GM18499 (cell line): Measurements from ENCODE around the gene AP1S3.

Experiments
- ATAC-seq: cut with Tn5 transposase; IDR thresholded peaks from one replicate; pipeline ENCODE4 v1.9.1; 2021; ENCODE audit warnings: moderate number of reproducible peaks; ENCODE audit not compliant: insufficient read depth, unreplicated experiment

AP1S3 gene

DNA sequence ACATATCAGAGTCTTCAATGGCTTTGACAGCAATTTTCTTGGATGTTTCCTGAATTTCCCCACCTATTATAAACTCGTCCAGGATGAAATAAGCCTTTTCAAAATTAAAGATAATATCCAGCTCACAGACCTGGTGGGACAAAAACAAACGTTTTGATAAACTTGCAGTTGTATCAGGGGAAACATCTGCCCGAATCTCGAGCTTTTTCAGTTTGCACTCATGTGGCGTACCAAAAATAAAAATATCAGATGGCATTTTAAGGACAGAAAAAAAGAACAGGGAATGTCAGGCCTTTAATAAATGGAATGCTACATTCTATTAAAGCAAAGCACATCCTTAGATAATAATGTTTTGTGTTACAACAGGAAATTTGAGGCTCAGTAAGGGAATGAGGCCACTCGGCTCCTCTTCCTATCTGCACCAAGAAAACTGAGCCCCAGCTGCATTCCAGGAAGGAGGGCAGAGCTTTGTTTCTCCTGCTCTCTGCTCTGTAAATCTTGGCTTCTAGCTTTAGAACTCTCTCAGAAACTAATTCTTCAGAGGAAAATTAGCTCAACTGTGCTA is 72.1 kb downstream of the AP1S3 start:
- no peak for ATAC-seq

DNA sequence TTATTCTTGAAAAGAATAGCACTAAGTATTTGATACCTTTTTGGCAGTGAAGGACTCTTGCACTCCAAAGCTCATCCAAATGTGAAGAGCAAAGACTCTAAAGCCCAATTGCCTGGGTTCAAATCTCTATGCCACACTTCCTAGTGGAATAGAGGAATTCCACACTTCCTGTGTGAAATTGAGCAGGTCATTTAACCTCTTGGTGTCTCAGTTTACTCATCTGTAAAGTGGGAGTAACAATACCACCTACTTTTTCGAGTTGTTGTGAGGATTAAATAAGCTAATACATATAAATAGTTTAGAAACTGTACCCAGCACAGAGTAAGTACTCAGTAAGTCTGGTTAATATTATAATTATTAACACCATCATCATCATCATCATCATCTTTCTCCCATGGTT is 72.6 kb downstream of the AP1S3 start:
- ATAC-seq: no peak

DNA sequence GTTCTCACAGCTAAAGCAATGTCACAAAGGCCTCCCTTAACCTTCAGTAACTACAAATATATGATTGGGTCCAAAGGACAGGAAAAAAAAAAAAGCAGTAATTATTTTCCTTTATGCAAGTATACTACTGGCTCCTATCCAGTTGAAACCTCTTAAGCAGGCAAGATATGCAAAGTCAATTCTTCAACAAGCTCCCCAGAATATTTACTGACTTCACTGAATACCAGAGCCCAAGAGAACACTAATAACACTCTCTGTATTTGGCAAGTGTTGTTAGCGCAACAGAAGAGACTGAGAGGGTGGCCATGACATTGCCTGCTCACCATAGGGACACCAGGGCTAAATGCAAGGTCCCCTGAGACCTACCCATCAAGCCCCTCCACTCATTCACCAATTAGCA is 74.5 kb downstream of the AP1S3 start:
- ATAC-seq: no peak

DNA sequence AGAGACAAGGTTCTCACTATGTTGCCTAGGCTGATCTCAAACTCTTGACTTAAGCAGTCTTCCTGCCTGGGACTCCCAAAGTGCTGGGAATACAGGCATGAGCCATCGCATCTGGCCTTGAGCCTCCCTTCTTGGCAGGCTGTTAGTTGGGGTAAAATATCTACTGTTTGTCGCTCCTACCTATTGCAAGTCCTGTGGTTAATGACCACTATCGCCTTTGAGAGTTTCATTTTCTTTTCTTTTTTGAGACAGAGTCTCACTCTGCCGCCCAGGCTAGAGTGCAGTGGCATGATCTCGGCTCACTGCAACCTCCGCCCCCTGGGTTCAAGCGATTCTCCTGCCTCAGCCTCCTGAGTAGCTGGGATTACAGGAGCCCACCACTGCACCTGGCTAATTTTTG is 75.6 kb downstream of the AP1S3 start:
- peak; percentile 60 for ATAC-seq

DNA sequence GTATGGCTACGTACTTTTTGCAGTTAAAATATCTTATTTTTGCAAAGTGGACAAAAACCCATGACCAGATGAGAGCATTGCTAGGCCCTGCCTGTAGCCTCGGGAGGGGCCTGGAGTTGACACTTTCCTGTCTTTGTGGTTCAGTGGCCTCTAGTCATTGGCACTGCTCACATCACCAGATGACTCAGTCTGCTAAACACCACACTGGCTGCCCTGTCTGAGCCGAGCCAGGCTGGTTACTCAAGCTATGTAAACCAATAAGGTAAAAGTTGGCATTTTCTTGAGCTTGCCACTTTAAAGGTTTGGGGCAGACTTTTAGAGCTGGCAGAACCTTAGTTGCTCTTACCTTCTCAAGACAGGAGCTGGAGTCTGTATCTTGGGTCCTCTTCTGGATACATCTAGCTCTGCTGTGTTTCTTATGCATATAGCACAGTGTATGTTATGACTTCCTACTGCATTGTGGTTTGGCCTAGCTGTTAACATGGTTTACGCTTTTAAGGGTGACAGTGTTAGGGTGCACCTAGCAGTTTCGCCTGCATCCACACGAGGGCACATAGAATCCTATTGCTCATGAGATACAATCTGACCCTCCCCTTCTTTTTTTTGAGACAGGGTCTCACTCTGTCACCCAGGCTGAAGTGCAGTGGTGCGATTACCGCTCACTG is 76.4 kb downstream of the AP1S3 start:
- peak; percentile 70 for ATAC-seq

DNA sequence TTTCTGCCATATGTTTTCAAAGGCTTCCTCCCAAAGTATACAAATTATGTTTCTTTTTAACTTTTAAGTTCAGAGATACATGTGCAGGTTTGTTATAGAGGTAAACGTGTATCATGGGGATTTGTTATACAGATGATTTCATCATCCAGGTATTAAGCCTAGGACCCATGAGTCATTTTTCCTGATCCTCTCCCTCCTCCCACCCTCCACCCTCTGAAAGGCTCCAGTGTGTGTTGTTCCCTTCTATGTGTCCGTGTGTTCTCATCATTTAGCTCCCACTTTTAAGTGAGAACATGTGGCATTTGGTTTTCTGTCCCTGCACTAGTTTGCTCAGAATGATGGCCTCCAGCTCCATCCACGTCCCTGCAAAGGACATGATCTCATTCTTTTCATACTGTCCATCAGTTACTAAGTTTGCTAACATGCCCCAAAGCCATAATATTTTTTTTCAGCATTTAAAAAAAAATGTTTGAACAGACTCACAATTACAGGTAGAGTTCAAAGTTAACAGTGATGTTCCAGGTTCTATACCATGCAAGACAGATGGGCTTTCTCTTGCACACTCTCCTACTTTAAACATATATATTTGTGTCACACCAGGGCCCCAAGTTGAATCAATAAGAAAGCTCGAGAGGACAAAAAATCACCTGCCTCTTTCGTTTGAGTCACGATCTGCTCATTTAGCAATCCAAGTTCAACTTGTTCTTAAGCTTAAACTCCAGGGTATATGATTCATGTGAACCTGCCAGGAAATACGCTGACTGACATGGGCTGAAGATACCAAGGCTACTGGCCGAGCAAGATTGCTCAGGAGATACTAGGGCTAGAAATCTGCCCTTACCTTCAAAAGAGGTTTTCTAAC is 77.6 kb downstream of the AP1S3 start:
- no peak for ATAC-seq

DNA sequence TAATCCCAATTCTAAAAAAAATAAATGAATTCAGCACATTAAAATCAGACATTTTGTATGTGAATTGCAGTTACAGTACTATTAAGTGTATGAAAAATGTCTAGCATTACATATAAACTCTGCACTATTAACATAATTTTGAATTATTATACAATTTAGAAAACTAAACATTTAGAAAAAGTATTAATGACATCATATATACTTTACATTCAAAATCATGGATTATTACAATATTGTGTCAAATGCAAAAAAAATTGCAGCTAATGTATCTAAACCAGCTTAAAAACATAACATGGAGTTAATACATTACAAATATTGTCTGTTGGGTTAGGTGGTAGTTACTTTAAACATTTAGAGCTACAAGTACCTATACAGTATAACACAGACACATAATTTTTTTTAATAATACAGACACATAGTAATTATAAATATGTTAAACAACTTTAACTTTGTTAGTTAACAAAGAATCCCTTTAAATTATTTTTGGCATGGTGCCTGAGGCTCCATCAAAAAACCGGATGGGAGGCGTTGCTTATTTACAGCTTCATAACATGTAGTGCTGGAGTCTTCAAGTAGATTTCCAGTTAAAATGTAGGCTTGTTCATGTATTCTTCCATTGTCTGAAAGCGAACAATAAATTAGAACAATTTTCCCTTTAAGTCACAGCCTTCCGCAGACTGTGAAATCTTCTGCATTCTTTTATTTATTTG is 79.1 kb downstream of the AP1S3 start:
- ATAC-seq: no peak

DNA sequence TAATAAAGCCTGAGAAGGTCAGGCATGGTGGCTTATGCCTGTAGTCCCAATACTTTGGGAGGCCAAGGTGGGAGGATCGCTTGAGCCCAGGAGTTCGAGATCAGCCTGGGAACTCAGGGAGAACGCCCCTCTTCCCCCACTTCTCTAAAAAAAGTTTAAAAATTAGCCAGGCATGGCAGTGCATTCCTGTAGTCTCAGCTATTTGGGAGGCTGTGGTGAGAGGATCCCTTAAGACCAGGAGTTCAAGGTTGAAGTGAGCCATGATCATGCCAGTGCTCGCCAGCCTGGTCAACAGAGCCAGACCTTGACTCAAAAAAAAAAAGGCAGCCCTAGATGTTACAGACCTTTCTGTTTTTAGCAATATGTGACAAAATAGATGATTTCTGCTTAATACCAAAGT is 83.4 kb downstream of the AP1S3 start:
- ATAC-seq: no peak

DNA sequence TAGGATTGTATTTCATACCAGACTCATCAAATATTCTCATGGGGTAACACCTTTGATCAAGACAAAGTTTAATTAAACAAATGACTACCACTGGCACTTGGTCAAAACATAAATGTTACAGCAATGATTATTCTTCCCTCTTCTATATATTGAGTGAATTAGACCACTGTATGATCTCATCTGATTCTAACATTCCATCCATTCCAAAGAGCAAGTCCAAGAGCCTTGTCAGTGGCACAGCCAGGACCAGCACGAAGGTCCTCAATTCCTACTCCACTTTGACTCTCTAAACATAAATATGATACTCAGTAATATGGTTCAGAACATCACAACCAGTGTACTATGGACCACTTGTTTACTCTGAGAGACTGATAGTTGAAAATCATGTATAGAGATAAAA is 86.4 kb downstream of the AP1S3 start:
- ATAC-seq: no peak

DNA sequence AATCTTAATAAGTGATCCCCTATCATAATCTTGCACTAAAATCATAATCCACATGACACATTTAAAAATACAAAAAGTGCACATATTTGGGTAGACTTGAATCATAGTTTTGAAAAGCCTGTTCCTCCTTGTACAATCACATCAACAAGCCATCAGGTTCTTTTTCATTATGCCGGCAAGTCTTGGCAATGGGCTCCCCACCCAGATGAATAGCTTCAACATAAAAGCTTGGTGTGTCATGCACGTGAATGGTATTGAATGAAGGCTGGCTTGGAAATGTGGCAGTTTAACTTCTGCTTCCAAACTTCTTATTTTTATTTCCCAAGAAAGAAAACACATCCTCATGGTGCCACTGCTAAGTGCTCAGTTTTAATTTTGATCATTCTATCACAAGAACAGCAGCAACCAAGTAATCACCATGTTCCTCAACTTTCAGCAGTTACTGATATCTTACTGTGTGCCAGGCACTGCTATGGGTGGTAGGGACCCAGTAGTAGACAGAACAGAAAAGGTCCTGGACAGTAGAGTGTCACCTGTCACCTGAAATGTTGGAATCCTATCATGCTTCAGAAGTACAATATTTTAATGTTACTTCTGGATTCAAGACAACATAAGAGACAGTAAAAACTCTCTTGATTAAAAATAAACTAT is 89.9 kb downstream of the AP1S3 start:
- no peak for ATAC-seq

DNA sequence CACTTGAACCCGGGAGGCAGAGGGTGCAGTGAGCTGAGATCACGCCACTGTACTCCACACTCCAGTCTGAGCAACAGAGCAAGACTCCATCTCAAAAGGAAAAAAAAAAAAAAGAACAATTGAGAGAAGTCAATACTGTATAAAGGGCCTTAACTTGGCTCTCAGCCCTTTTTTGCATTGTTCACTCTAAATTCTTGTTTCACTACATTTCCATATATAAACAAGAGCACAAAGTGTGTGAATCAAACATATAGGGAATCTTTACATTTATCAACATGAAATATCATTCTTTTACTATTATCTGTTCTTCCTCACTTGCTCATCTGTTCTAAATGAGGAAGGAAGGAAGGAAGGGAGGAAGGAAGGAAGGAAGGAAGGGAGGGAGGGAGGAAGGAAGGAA is 90.8 kb downstream of the AP1S3 start:
- no peak for ATAC-seq

DNA sequence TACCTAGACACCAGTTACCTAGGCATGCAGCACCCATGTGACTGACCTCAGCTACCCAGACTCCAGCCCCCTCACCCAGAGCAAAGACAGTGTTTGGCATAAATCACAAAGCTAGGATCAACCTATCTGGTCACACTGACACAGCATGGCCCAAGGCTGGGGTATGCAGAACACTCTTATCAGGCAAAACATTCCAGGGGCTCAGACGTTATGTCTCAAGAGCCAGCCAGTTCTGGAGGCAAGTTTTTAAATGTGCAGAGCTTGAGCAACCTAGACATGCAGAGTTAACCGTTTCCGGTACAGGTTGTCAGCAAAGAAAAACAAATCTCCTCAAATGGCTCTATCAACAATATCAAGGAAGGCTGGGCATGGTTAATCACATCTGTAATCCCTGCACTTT is 92.8 kb downstream of the AP1S3 start:
- ATAC-seq: no peak

DNA sequence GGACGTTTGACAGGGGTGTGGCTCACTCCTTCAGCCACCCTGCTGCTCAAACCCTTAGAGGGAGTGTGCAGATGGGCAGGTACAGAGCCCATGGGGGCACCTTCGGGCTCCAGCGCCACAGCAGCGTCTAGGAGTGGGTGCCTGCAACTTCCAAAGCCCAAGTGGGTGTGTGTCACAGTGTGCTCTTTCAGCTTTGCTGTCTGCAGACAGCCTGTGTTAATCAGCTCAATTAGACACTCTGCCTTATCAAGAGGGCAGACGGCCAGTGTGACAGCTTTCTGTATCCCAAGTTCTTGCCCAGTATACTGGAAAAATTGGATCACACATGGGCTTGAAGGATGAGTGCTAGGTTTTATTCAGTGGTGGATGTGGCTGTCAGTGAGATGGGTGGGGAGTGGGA is 96.7 kb downstream of the AP1S3 start:
- no peak for ATAC-seq

DNA sequence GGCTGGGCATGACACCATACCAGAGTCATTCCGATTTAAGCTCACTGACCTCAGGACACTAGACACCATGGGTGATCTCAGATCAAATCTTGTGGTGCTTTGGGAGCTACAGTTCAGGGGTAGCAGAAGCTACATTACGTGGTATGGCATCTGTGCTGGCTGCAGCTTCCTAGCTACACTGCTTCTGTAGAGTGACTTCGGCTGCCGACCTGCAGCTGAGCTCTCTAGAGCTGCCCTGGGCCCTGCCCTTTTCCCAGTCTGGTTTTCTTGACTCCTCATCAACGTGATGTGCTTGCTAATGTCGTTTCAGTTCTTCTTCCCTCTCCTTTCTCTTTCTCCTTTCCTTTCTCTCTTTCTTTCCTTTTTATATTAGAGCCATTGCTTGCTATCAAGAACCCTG is 100.2 kb downstream of the AP1S3 start:
- no peak for ATAC-seq

DNA sequence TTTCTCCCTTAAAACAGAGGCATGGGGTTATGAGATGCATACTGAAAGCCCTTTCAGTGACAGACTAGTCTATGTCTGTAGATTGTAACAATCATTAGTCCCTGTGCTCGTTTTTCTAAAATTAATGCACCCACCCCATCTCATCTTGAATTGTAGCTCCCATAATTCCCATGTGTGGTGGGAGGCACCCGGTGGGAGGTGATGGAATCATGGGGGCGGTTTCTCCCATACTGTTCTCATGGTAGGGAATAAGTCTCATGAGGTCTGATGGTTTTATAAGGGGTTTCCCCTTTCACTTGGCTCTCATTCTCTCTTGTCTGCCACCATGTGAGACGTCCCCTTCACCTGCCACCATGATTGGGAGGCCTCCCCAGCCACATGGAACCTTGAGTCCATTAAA is 100.9 kb downstream of the AP1S3 start:
- no peak for ATAC-seq

DNA sequence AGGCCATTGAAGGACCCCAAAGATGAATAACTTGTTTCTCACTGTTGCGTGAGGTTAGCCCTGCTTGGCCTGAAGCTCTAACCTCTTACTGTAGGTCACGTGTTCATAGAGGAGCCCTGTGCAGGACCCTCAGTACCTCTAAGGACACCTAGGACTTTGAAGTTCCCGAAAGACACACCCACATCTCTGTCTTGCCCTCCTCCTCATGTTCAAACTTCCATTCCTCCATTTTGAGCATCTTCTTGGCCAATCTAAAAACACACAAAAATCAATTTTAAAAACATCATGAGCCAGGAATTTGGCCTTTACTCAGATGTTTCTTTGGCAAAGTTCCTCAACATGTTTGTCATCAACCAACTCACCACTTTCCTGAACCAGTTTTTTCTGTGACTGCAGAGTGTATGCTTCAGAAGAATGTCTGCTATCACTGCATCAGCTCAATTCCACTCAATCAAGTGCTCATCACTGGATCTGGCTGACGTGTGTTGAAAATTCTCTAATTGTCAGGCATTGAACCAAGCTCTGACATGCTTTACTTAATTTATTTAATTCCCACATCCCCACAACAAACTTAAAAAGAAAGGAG is 101.6 kb downstream of the AP1S3 start:
- ATAC-seq: no peak

DNA sequence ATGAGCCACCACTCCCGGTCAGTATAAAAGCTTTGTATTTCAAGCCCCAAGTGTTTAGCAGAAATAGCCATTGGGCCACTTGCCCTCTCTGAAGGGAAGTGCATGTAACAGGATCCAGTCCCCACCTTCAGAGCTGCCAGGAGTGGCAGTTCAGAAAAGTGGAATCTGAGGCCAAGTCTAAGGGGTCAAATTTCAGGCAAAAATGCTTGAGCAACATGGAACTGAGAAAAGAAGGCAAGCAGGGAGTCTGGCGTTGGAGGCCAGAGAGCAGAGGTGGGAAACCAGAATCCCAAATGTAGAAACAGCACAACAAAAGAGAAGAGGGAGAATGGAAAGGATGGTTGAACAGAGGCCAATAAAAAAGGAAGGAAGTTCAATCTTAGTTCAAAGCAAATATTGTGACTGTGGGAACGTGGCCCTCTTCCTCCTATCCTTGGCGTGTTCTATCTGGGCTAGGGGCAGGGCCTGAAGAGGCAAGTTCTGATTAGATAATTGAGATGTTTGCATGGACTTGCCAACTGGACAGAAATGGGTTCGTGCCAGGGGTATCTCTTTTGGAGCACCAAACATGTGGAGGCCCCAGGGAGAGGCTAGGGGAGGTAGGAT is 102.2 kb downstream of the AP1S3 start:
- ATAC-seq: no peak

DNA sequence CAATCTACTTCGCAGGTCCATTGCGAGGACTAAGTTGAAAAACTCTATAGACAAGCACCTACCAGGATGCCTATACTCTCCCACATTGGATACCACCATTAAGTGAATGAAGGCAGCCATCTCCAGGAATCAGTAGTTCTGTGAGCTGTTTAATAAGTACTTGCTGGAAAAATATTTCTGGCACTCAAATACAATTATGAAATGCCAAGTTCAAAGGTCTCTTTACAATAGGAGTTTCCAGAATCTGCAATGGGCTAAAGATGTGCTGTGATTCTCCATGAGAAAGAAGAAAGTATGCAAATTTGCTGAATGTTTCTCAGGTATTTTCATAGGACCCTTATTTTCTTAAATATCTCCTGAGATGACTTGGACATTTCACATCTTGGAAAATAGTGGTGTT is 103.0 kb downstream of the AP1S3 start:
- ATAC-seq: no peak

DNA sequence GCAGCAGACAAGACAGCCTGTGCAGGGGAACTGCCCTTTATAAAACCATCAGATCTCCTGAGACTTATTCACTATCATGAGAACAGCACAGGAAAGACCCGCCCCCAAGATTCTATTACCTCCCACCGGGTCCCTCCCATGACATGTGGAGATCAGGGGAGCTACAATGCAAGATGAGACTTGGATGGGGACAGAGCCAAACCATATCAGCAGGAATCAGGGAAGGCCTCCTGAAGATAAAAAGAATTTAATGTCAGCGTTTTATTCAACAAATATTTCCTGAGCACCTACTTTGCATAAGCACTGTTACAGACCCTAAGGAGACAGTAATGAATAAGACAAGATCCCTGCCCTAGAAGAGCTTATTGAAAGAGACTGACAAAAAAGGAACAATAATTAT is 105.0 kb downstream of the AP1S3 start:
- no peak for ATAC-seq

DNA sequence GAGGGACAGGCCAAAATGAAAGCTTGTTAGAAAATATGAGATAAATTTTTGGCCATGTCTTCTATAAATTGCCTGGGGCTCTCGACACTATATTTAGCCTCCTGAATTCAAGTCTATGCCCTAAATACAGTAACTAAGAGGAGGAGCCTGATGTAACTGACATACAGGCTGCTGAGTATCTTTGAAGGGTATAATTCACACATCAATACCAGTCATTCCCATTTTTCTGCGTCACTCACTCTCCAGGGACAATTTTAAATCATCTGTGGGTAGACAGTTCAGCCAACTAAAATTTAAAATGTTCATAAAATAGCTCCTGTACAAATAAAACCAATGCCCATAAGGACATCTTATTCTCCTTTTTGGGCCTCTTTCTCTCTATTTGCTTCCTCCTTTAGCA is 105.9 kb downstream of the AP1S3 start:
- ATAC-seq: no peak
